OCI-LY1 (cell line): ENCODE results near the gene PROZ.

Experiments
- H2AFZ ChIP-seq: fragments of 200-600 bp; sonication (generic), shearing (Covaris generic); 2 replicates; pipeline ENCODE4 v1.6.0; 2014; ENCODE audit warnings: antibody characterized with exemption, mild to moderate bottlenecking, low read length
- H3F3A ChIP-seq: fragments of 200-600 bp; sonication (generic), shearing (Covaris generic); 2 replicates; pipeline ENCODE4 v1.6.0; 2014; ENCODE audit warnings: mild to moderate bottlenecking, antibody characterized with exemption, low read length, moderate library complexity; ENCODE audit not compliant: insufficient read depth
- H3K27ac ChIP-seq: fragments of 200-600 bp; sonication (generic); 2 replicates; pipeline ENCODE4 v1.5.1; 2014; ENCODE audit warnings: low read length, mixed run types, mild to moderate bottlenecking, low read depth; ENCODE audit not compliant: poor library complexity, severe bottlenecking
- H3K27me3 ChIP-seq: fragments of 200-600 bp; sonication (generic); 2 replicates; pipeline ENCODE4 v1.6.0; 2014; ENCODE audit warnings: antibody characterized with exemption, mild to moderate bottlenecking, low read length, moderate library complexity; ENCODE audit not compliant: insufficient read depth
- H3K36me3 ChIP-seq: fragments of 200-600 bp; sonication (generic); 2 replicates; pipeline ENCODE4 v1.6.1; 2014; ENCODE audit warnings: mild to moderate bottlenecking, antibody characterized with exemption, low read length, moderate library complexity, mixed read lengths; ENCODE audit not compliant: insufficient read depth
- H3K4me1 ChIP-seq: fragments of 200-600 bp; sonication (generic); 2 replicates; pipeline ENCODE4 v1.5.1; 2014; ENCODE audit warnings: mild to moderate bottlenecking, low read length, moderate library complexity; ENCODE audit not compliant: insufficient read depth, severe bottlenecking
- H3K4me2 ChIP-seq: fragments of 200-600 bp; sonication (generic), shearing (Covaris generic); 2 replicates; pipeline ENCODE4 v1.6.1; 2014; ENCODE audit warnings: low read length
- H3K4me3 ChIP-seq: fragments of 200-600 bp; sonication (generic); 2 replicates; pipeline ENCODE4 v1.5.1; 2014; ENCODE audit warnings: low read length, low read depth, mild to moderate bottlenecking, mixed read lengths; ENCODE audit not compliant: poor library complexity, severe bottlenecking
- H3K79me2 ChIP-seq: fragments of 200-600 bp; shearing (Covaris generic); 2 replicates; pipeline ENCODE4 v1.6.1; 2016; ENCODE audit warnings: mixed run types, low read length, mixed read lengths; ENCODE audit not compliant: insufficient read depth
- H3K9ac ChIP-seq: fragments of 200-600 bp; sonication (generic), shearing (Covaris generic); 2 replicates; pipeline ENCODE4 v1.6.1; 2014; ENCODE audit warnings: mild to moderate bottlenecking, low read length, mixed read lengths
- H3K9me2 ChIP-seq: fragments of 200-600 bp; sonication (generic), shearing (Covaris generic); 2 replicates; pipeline ENCODE4 v1.6.1; 2014; ENCODE audit warnings: low read depth, mild to moderate bottlenecking, low read length, mixed read lengths
- H3K9me3 ChIP-seq: fragments of 200-600 bp; shearing (Covaris generic); 2 replicates; pipeline ENCODE4 v1.6.1; 2014; ENCODE audit warnings: low read length, mixed read lengths
- H4K20me1 ChIP-seq: fragments of 200-600 bp; sonication (generic), shearing (Covaris generic); 2 replicates; pipeline ENCODE4 v1.6.0; 2016; ENCODE audit warnings: mild to moderate bottlenecking, low read length; ENCODE audit not compliant: insufficient read depth
- EZH2 ChIP-seq: fragments of 200-600 bp; sonication (generic), shearing (Covaris generic); IDR thresholded peaks from 2 replicates; pipeline ENCODE4 v1.8.0; 2017; ENCODE audit warnings: borderline replicate concordance, mixed run types, mild to moderate bottlenecking, antibody characterized with exemption, low read length, moderate library complexity, mixed read lengths
- TF ChIP-seq, protein P1 (sequence below): fragments of 200-600 bp; sonication (generic), shearing (Covaris generic); IDR thresholded peaks from 2 replicates; pipeline ENCODE4 v1.5.1; 2017; ENCODE audit warnings: mild to moderate bottlenecking, antibody characterized with exemption, low read length, moderate library complexity, mixed read lengths

PROZ gene

DNA sequence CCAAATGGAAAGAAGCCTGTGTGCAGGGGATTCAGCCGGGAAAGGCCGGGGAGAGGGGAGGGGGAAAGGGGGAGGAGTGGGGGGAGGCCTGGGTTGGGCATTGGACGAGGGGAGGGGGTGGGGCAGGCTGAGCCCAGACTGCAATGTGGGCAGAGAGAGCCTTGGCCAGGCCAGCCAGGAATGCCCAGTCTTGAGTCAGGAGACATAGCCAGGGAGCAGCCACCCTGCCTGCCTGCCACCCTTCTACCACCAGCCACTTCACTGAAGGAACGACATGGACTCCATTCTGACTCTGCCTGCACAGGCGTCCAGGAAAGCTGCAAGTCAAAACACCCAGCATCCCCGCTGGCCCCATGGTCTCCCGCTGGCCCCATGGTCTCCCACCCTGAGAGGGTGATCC, 498 bp downstream of the PROZ start:
- H4K20me1 ChIP-seq = no peaks in the 10 kb centered on the region
- no peak overlapping the region for H3K27ac ChIP-seq
- H3K4me1 ChIP-seq = peaks cover 5% of the 10 kb centered on the region
- H3K79me2 ChIP-seq = no peaks in the 10 kb centered on the region
- TF ChIP-seq, protein P1, sequence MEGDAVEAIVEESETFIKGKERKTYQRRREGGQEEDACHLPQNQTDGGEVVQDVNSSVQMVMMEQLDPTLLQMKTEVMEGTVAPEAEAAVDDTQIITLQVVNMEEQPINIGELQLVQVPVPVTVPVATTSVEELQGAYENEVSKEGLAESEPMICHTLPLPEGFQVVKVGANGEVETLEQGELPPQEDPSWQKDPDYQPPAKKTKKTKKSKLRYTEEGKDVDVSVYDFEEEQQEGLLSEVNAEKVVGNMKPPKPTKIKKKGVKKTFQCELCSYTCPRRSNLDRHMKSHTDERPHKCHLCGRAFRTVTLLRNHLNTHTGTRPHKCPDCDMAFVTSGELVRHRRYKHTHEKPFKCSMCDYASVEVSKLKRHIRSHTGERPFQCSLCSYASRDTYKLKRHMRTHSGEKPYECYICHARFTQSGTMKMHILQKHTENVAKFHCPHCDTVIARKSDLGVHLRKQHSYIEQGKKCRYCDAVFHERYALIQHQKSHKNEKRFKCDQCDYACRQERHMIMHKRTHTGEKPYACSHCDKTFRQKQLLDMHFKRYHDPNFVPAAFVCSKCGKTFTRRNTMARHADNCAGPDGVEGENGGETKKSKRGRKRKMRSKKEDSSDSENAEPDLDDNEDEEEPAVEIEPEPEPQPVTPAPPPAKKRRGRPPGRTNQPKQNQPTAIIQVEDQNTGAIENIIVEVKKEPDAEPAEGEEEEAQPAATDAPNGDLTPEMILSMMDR = no peak
- TF ChIP-seq EZH2 = no peak
- no peak overlapping the region for H2AFZ ChIP-seq
- H3K4me2 ChIP-seq = no peak overlapping the region
- peaks cover 8% of the 10 kb centered on the region for H3K9me3 ChIP-seq
- no peaks in the 10 kb centered on the region for H3F3A ChIP-seq
- no peak overlapping the region for H3K4me3 ChIP-seq
- no peaks in the 10 kb centered on the region for H3K9me2 ChIP-seq
- peaks cover 5% of the 10 kb centered on the region; the same call in 1 of the 2 replicates for H3K36me3 ChIP-seq
- peaks cover 22% of the 10 kb centered on the region for H3K27me3 ChIP-seq
- H3K9ac ChIP-seq = no peak overlapping the region

DNA sequence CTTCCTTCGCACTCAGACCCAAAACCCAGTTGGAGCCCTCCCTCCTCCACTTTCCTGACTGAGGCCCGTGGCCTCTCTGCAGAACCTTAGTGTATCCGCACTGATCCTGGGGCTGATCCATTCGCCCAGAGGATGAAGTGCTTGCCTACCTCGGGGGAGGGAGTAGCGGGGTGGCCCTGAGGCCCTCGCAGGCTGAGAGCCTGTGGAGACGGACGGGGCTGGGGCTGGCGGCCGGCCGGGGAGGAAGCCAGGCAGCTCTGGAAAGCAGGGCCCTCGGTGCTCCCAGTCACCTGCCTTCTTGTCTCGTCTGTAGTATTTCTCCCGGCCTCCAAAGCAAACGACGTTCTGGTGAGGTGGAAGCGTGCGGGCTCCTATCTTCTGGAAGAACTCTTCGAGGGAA, 1.3 kb downstream of the PROZ start:
- Histone ChIP-seq H3K27me3 (peaks cover 22% of the 10 kb centered on the region), H3K9ac (no peak overlapping the region)

DNA sequence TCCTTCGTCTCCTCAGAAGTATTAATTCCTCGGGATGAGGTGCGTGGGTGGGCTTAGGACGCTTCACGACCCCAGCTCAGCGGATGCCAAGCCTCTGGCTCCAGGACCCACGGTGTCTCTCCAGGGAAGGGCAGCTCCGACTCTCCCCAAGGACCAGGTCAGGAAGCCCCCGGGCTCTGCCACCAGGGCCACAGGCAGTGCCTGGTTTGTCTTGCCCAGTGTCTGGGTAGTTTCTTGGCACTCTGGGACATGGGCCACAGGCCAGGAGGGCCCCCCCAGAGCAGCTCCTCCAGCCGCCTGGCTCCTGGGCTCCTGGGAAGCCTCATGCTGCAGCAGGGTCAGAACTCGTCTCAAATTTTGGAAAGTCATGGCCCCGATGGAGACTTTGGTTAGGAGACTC, 2.5 kb downstream of the PROZ start:
- TF ChIP-seq, protein P1 = no peak
- no peak overlapping the region for H3K9ac ChIP-seq
- peaks cover 14% of the 10 kb centered on the region for H3K27me3 ChIP-seq

More for the DNA sequence above, 1.3 kb downstream of the PROZ start:
- Histone ChIP-seq H3K36me3 (peaks cover 5% of the 10 kb centered on the region; the same call in 1 of the 2 replicates), H3K79me2 (no peaks in the 10 kb centered on the region), H4K20me1 (no peaks in the 10 kb centered on the region), H3K9me3 (peaks cover 8% of the 10 kb centered on the region), H2AFZ (no peak overlapping the region), H3K4me3 (no peak overlapping the region), H3K4me2 (no peak overlapping the region), H3K27ac (no peak overlapping the region), H3K9me2 (no peaks in the 10 kb centered on the region), H3K4me1 (peaks cover under 1% of the 10 kb centered on the region), H3F3A (no peaks in the 10 kb centered on the region)
- TF ChIP-seq, protein P1 = no peak
- TF ChIP-seq EZH2 = no peak

More for the DNA sequence above, 2.5 kb downstream of the PROZ start:
- Histone ChIP-seq H3K4me2 (no peak overlapping the region), H3K27ac (no peak overlapping the region), H3K4me3 (no peak overlapping the region), H3K9me2 (no peaks in the 10 kb centered on the region), H3K79me2 (no peaks in the 10 kb centered on the region), H2AFZ (no peak overlapping the region), H3K9me3 (peaks cover 3% of the 10 kb centered on the region), H3K36me3 (peaks cover 5% of the 10 kb centered on the region; the same call in 1 of the 2 replicates), H3F3A (no peaks in the 10 kb centered on the region), H4K20me1 (no peaks in the 10 kb centered on the region), H3K4me1 (no peaks in the 10 kb centered on the region)
